OCI-LY7 (cell line): ENCODE measurements around the gene GALNT2.

Experiments used
- CTCF ChIP-seq: fragments of 200-600 bp; sonication (generic); conservative IDR thresholded peaks from 2 replicates; pipeline ENCODE4 v1.5.1; 2014; ENCODE audit warnings: mild to moderate bottlenecking, antibody characterized with exemption, low read length, moderate library complexity, mixed read lengths
- EZH2phosphoT487 ChIP-seq: fragments of 200-600 bp; sonication (generic); IDR thresholded peaks from 2 replicates; pipeline ENCODE4 v1.6.1; 2018; ENCODE audit warnings: low read depth, borderline replicate concordance, mild to moderate bottlenecking, mixed run types, antibody characterized with exemption, low read length, moderate library complexity, mixed read lengths

GRCh38 chr1:230255116-230255515 is 188.1 kb downstream of the GALNT2 start:
- TF ChIP-seq CTCF (no peak), EZH2phosphoT487 (no peak)
